HepG2 (cell line): ENCODE data around the gene ZER1. TPM values are rescaled to one million over a fixed set of nuclear protein-coding genes. Genes with fewer than 3 reads are reported as not detected.
A peak's percentile ranks its signal among the peaks of the same experiment; 100 is the strongest.

Source experiments
- ARNT ChIP-seq: fragments of 450-650 bp; IDR thresholded peaks from 2 replicates; pipeline ENCODE4 v1.6.1; 2017
- ARNTL ChIP-seq: sonication (generic); formaldehyde crosslinking; IDR thresholded peaks from 2 replicates; pipeline ENCODE4 v1.4.0; 2020; ENCODE audit warnings: mild to moderate bottlenecking, missing genetic modification reagents
- CBX1 ChIP-seq: IDR thresholded peaks from one replicate; pipeline ENCODE4 v1.6.1; 2016; ENCODE audit warnings: antibody characterized with exemption, low read depth
- CENPT ChIP-seq: sonication (generic); formaldehyde crosslinking; IDR thresholded peaks from 2 replicates; pipeline ENCODE4 v1.8.0; 2022; ENCODE audit warnings: low read depth, mild to moderate bottlenecking, moderate library complexity, missing genetic modification reagents
- EED ChIP-seq: sonication (generic); formaldehyde crosslinking; IDR thresholded peaks from 2 replicates; pipeline ENCODE4 v1.5.0; 2020; ENCODE audit warnings: mild to moderate bottlenecking, missing genetic modification reagents
- ELF4 ChIP-seq: sonication (generic); formaldehyde crosslinking; IDR thresholded peaks from 2 replicates; pipeline ENCODE4 v1.5.0; 2020; ENCODE audit warnings: missing genetic modification reagents, mild to moderate bottlenecking, moderate library complexity, borderline replicate concordance
- GATA4 ChIP-seq: sonication (generic); IDR thresholded peaks from 2 replicates; pipeline ENCODE4 v1.6.1; 2016; ENCODE audit warnings: antibody characterized with exemption, low read depth, borderline replicate concordance
- HIC2 ChIP-seq: sonication (generic); formaldehyde crosslinking; IDR thresholded peaks from 2 replicates; pipeline ENCODE4 v1.9.0; 2022; ENCODE audit warnings: low read depth, missing genetic modification reagents
- HNRNPH1 ChIP-seq: fragments of 200-400 bp; formaldehyde crosslinking; optimal IDR thresholded peaks from 2 replicates; pipeline ENCODE3; 2017; ENCODE audit warnings: mild to moderate bottlenecking, low read depth, low read length
- NCOA5 ChIP-seq: sonication (generic); formaldehyde crosslinking; IDR thresholded peaks from 2 replicates; pipeline ENCODE4 v1.4.0; 2020; ENCODE audit warnings: missing genetic modification reagents
- PATZ1 ChIP-seq: sonication (generic); formaldehyde crosslinking; IDR thresholded peaks from 2 replicates; pipeline ENCODE4 v1.4.0; 2020; ENCODE audit warnings: missing genetic modification reagents
- ZBTB40 ChIP-seq, 2 experiments: fragments of 450-650 bp in 1 of 2; sonication (generic) in 1 of 2; formaldehyde crosslinking in 1 of 2; IDR thresholded peaks; 2 replicates each; pipeline versions ENCODE4 v1.6.1 to v1.8.0; 2016 to 2022; ENCODE audit warnings: antibody characterized with exemption in 1 of 2, mild to moderate bottlenecking in 1 of 2, missing genetic modification reagents in 1 of 2
- ZNF180 ChIP-seq: sonication (generic); formaldehyde crosslinking; IDR thresholded peaks from 2 replicates; pipeline ENCODE4 v1.4.0; 2020; ENCODE audit warnings: low read depth, missing genetic modification reagents, borderline replicate concordance
- ZNF614 ChIP-seq: IDR thresholded peaks from 2 replicates; pipeline ENCODE4 v1.6.1; 2018; ENCODE audit warnings: missing biosample characterization, missing genetic modification reagents, inconsistent platforms, borderline replicate concordance
- ZNF841 ChIP-seq: sonication (generic); formaldehyde crosslinking; IDR thresholded peaks from 2 replicates; pipeline ENCODE4 v1.8.1; 2023; ENCODE audit warnings: missing genetic modification reagents, borderline replicate concordance
- polyA plus RNA-seq, 8 experiments: library from polyadenylated mRNA; depleted of rRNA in 3 of 8; stranded (reverse) in 7 of 8; unstranded in 1 of 8; fragments of >200 nt; fragmentation: Illumina TruSeq in 4 of 8; extraction: Trizol in 4 of 8; gene quantifications; 2 replicates each; pipeline versions ENCODE4 v1.2.1 to v1.2.3, GENCODE V29; 2011 to 2016; ENCODE audit warnings: low read depth in 4 of 8, missing spikeins in 1 of 8, mixed read lengths in 1 of 8; ENCODE audit not compliant: insufficient read depth in 1 of 8
- total RNA-seq, 5 experiments: library from RNA; depleted of rRNA; stranded (reverse); fragments of >200 nt; fragmentation: Illumina TruSeq; extraction: Trizol; gene quantifications; 2 replicates each; pipeline ENCODE4 v1.2.3, GENCODE V29; 2016; ENCODE audit warnings: low read depth in 1 of 5
- TF ChIP-seq, protein P1 (sequence below): IDR thresholded peaks from 2 replicates; pipeline ENCODE4 v1.6.1; 2018; ENCODE audit warnings: missing genetic modification reagents, mild to moderate bottlenecking, missing compliant biosample characterization

ZER1 gene
- total and polyA plus RNA-seq, 2 of the 13 experiments (the other 11 are each of a cell fraction or from before 2014, with no cell fraction given), result 7.7 to 40.0 TPM

DNA sequence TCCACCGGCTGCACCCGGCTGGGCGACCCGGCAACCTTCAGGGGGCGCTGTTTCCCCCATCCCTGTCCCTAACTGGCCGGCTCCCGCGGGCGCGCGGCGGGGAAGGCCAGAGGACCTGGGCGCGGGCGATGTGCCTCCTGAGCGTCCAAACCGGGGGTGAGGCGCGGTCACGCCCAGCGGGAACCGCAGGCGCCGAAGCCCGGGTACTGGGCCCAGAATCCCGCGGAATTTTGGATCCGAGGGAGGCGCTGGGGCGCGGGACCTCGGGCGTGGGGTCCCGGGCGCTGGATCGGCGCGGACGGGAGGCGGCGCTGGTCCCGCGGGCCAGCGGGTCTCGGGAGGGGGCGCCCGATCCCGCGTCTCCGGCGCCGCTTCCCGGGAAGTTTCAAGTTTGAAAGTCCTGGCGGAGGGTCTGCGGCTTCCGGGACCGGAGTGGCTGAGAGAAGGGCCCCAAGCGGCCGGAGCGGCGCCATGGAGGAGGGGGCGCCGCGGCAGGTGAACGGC is 69.2 kb downstream of the ZER1 start, which contains the start of gene PKN3 (continued):
- TF ChIP-seq ZNF180, result no peak
- no peak for TF ChIP-seq ZNF614 (CRISPR knock-in tag)
- no peak for TF ChIP-seq ZBTB40 (IDR thresholded peaks at IDR 0.05)
- peak; percentile 29; the same call in 1 of the 2 replicates for TF ChIP-seq ZBTB40 (CRISPR knock-in tag; IDR thresholded peaks at IDR 0.05)
- no peak for TF ChIP-seq CENPT (CRISPR knock-in tag)
- TF ChIP-seq NCOA5 (CRISPR knock-in tag), result no peak
- TF ChIP-seq EED (CRISPR knock-in tag), result 0 out of 2 replicates have a peak, but pooled peaks have one; percentile 66
- TF ChIP-seq, protein P1, sequence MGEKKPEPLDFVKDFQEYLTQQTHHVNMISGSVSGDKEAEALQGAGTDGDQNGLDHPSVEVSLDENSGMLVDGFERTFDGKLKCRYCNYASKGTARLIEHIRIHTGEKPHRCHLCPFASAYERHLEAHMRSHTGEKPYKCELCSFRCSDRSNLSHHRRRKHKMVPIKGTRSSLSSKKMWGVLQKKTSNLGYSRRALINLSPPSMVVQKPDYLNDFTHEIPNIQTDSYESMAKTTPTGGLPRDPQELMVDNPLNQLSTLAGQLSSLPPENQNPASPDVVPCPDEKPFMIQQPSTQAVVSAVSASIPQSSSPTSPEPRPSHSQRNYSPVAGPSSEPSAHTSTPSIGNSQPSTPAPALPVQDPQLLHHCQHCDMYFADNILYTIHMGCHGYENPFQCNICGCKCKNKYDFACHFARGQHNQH (CRISPR knock-in tag), result no peak; the same call in 1 of the 2 replicates
- peak; percentile 57 for TF ChIP-seq HIC2 (CRISPR knock-in tag)
- 0 out of 2 replicates have a peak, but pooled peaks have one; percentile 37 for TF ChIP-seq ARNTL (CRISPR knock-in tag)
- TF ChIP-seq CBX1, result peak; percentile 46
- no peak for TF ChIP-seq ELF4 (CRISPR knock-in tag)
- no peak for TF ChIP-seq PATZ1
- no peak for TF ChIP-seq HNRNPH1
- TF ChIP-seq ARNT, result no peak
- TF ChIP-seq GATA4, result no peak
- no peak for TF ChIP-seq ZNF841 (CRISPR knock-in tag)
